H9 (cell line): ENCODE results near the gene ANO3. TPM values are rescaled to one million over a fixed set of nuclear protein-coding genes. Genes with fewer than 3 reads are reported as not detected.

Source experiments
- DNase-seq: peaks from one replicate; pipeline ENCODE4 v3.0.0-alpha.2; 2017
- H2AFZ ChIP-seq: one replicate; pipeline ENCODE4 v1.6.1; 2013; ENCODE audit warnings: mild to moderate bottlenecking, low read length, control low read depth, moderate library complexity
- H2AK5ac ChIP-seq: 2 replicates; pipeline ENCODE4 v1.6.1; 2013; ENCODE audit warnings: low read length, control low read depth, mixed read lengths; ENCODE audit not compliant: insufficient read length
- H2BK120ac ChIP-seq: one replicate; pipeline ENCODE4 v1.6.1; 2013; ENCODE audit warnings: low read depth, mild to moderate bottlenecking, low read length, control low read depth, inconsistent platforms; ENCODE audit not compliant: poor library complexity, severe bottlenecking
- H2BK12ac ChIP-seq: 2 replicates; pipeline ENCODE4 v1.6.1; 2013; ENCODE audit warnings: low read length, control low read depth, mixed read lengths, low read depth; ENCODE audit not compliant: insufficient read length
- H2BK15ac ChIP-seq: 2 replicates; pipeline ENCODE4 v1.6.1; 2013; ENCODE audit warnings: low read depth, low read length, control low read depth
- H2BK20ac ChIP-seq: one replicate; pipeline ENCODE4 v1.6.1; 2013; ENCODE audit warnings: low read depth, mild to moderate bottlenecking, low read length, control low read depth, inconsistent platforms; ENCODE audit not compliant: poor library complexity, severe bottlenecking
- H2BK5ac ChIP-seq: 2 replicates; pipeline ENCODE4 v1.6.1; 2013; ENCODE audit warnings: low read length, control low read depth, mixed read lengths; ENCODE audit not compliant: insufficient read length
- H3K14ac ChIP-seq: 2 replicates; pipeline ENCODE4 v1.6.1; 2013; ENCODE audit warnings: low read length, control low read depth; ENCODE audit not compliant: insufficient read depth
- H3K18ac ChIP-seq: 2 replicates; pipeline ENCODE4 v1.6.1; 2013; ENCODE audit warnings: low read depth, mild to moderate bottlenecking, mixed read lengths, low read length, control low read depth; ENCODE audit not compliant: insufficient read length
- H3K23ac ChIP-seq: 2 replicates; pipeline ENCODE4 v1.6.1; 2013; ENCODE audit warnings: low read length, control low read depth, mixed read lengths, low read depth; ENCODE audit not compliant: insufficient read length
- H3K23me2 ChIP-seq: 2 replicates; pipeline ENCODE4 v1.6.1; 2013; ENCODE audit warnings: low read depth, mild to moderate bottlenecking, mixed read lengths, low read length, control low read depth; ENCODE audit not compliant: insufficient read length, poor library complexity, severe bottlenecking
- H3K27ac ChIP-seq: 2 replicates; pipeline ENCODE4 v1.5.1; 2013; ENCODE audit warnings: low read length, control low read depth, mixed read lengths, low read depth; ENCODE audit not compliant: insufficient read length
- H3K27me3 ChIP-seq: 2 replicates; pipeline ENCODE4 v1.6.1; 2013; ENCODE audit warnings: low read length, control low read depth, inconsistent platforms; ENCODE audit not compliant: insufficient read depth
- H3K4ac ChIP-seq: 2 replicates; pipeline ENCODE4 v1.6.1; 2013; ENCODE audit warnings: low read depth, mild to moderate bottlenecking, control low read depth, inconsistent platforms, low read length, moderate library complexity
- H3K4me1 ChIP-seq: 2 replicates; pipeline ENCODE4 v1.6.1; 2013; ENCODE audit warnings: low read length, control low read depth, inconsistent platforms; ENCODE audit not compliant: insufficient read depth
- H3K4me2 ChIP-seq: 2 replicates; pipeline ENCODE4 v1.6.1; 2013; ENCODE audit warnings: low read length, control low read depth, mixed read lengths; ENCODE audit not compliant: insufficient read length, insufficient read depth
- H3K56ac ChIP-seq: 2 replicates; pipeline ENCODE4 v1.6.1; 2013; ENCODE audit warnings: low read depth, mild to moderate bottlenecking, mixed read lengths, low read length, control low read depth; ENCODE audit not compliant: insufficient read length
- H3K79me1 ChIP-seq: 2 replicates; pipeline ENCODE4 v1.6.1; 2013; ENCODE audit warnings: low read depth, mild to moderate bottlenecking, moderate library complexity, low read length, control low read depth, inconsistent platforms; ENCODE audit not compliant: insufficient read depth, poor library complexity, severe bottlenecking
- H3K79me2 ChIP-seq: 2 replicates; pipeline ENCODE4 v1.6.1; 2013; ENCODE audit warnings: low read length, control low read depth, inconsistent platforms; ENCODE audit not compliant: insufficient read depth
- H3K9ac ChIP-seq: 2 replicates; pipeline ENCODE4 v1.6.1; 2013; ENCODE audit warnings: low read length, control low read depth, mixed read lengths; ENCODE audit not compliant: insufficient read length; ENCODE audit errors: extremely low read depth
- H3K9me3 ChIP-seq: one replicate; pipeline ENCODE4 v1.6.1; 2013; ENCODE audit warnings: low read depth, low read length, inconsistent platforms; ENCODE audit not compliant: control insufficient read depth
- H3T11ph ChIP-seq: one replicate; pipeline ENCODE4 v1.6.1; 2013; ENCODE audit warnings: mild to moderate bottlenecking, low read length, control low read depth, inconsistent platforms
- H4K20me1 ChIP-seq: one replicate; pipeline ENCODE4 v1.6.1; 2013; ENCODE audit not compliant: control insufficient read depth, insufficient read length, insufficient read depth
- H4K5ac ChIP-seq: 2 replicates; pipeline ENCODE4 v1.6.1; 2013; ENCODE audit warnings: low read depth, mild to moderate bottlenecking, mixed read lengths, low read length, control low read depth; ENCODE audit not compliant: insufficient read length
- H4K8ac ChIP-seq: replicated peaks from 2 replicates; pipeline ENCODE4 v1.6.1; 2013; ENCODE audit warnings: low read length, control low read depth, mixed read lengths, low read depth; ENCODE audit not compliant: insufficient read length
- H4K91ac ChIP-seq: 2 replicates; pipeline ENCODE4 v1.6.1; 2013; ENCODE audit warnings: low read depth, mild to moderate bottlenecking, moderate library complexity, mixed read lengths, low read length, control low read depth; ENCODE audit not compliant: insufficient read length
- H3K27ac Mint-ChIP-seq, 3 experiments: 2 replicates in 2 of 3; 3 replicates in 1 of 3; pipeline ENCODE4 v1.8.0; 2020 to 2021; ENCODE audit warnings: mixed read lengths in 3 of 3, mild to moderate bottlenecking in 1 of 3, moderate library complexity in 1 of 3
- H3K27me3 Mint-ChIP-seq: 2 replicates; pipeline ENCODE4 v1.8.0; 2021; ENCODE audit warnings: low read depth, mild to moderate bottlenecking, moderate library complexity, mixed read lengths
- H3K36me3 Mint-ChIP-seq, 3 experiments: 2 replicates in 2 of 3; 3 replicates in 1 of 3; pipeline ENCODE4 v1.8.0; 2020 to 2021; ENCODE audit warnings: low read depth in 3 of 3, mixed read lengths in 3 of 3; ENCODE audit not compliant: insufficient read depth in 1 of 3
- H3K4me1 Mint-ChIP-seq, 2 experiments: 2 replicates each; pipeline ENCODE4 v1.8.0; 2020; ENCODE audit warnings: mixed read lengths in 2 of 2
- H3K4me3 Mint-ChIP-seq, 2 experiments: 2 replicates in 1 of 2; 3 replicates in 1 of 2; pipeline ENCODE4 v1.8.0; 2020 to 2021; ENCODE audit warnings: mild to moderate bottlenecking in 2 of 2, mixed read lengths in 2 of 2, moderate library complexity in 1 of 2
- H3K9me3 Mint-ChIP-seq, 2 experiments: 2 replicates in 1 of 2; 3 replicates in 1 of 2; pipeline ENCODE4 v1.8.0; 2020; ENCODE audit warnings: mild to moderate bottlenecking in 2 of 2, mixed read lengths in 2 of 2, moderate library complexity in 1 of 2
- WGBS: extraction: QIAGEN DNeasy Blood & Tissue Kit; methylation state at CpG from one replicate; pipeline ENCODE4 v1.1.7; 2013; ENCODE audit warnings: missing lambda C conversion rate, low lambda C conversion rate, mixed read lengths; ENCODE audit not compliant: insufficient read length; ENCODE audit errors: extremely low coverage; 5-methylcytosine and 5-hydroxymethylcytosine counted together
- total RNA-seq: library from RNA; stranded (reverse); gene quantifications from 2 replicates; pipeline ENCODE4 v1.2.1, GENCODE V29; 2021
- TF ChIP-seq, protein P1 (sequence below): fragments of 200-600 bp; sonication (generic); conservative IDR thresholded peaks from 3 replicates; pipeline ENCODE4 v1.8.0; 2021; ENCODE audit warnings: antibody characterized with exemption, mild to moderate bottlenecking

ANO3 gene
- total RNA-seq, 1 experiment from 2014 or later, result not detected

GRCh38 chr11:26478710-26479109 lies 146.8 kb downstream of the ANO3 start:
- no peak overlapping the region for H4K5ac ChIP-seq
- H3K4me3 Mint-ChIP-seq, result no peak overlapping the region
- H3K18ac ChIP-seq, result no peak overlapping the region
- H4K8ac ChIP-seq, result no peak overlapping the region
- H3K4me2 ChIP-seq, result no peak overlapping the region
- no peak overlapping the region for H2BK12ac ChIP-seq
- H3K4ac ChIP-seq, result no peak overlapping the region
- no peak overlapping the region for H2BK20ac ChIP-seq
- no peaks in the 10 kb centered on the region for H3K23me2 ChIP-seq
- no peak overlapping the region for H3K14ac ChIP-seq
- no peak for DNase-seq
- H2AK5ac ChIP-seq, result no peak overlapping the region
- H3K79me1 ChIP-seq, result no peaks in the 10 kb centered on the region
- WGBS, result no CpG with 5 or more reads among the region's 2 CpGs
- no peak overlapping the region for H3T11ph ChIP-seq
- no peak overlapping the region for H3K27ac ChIP-seq
- H3K27ac Mint-ChIP-seq, result no peak overlapping the region
- no peak overlapping the region for H4K91ac ChIP-seq
- H3K23ac ChIP-seq, result no peak overlapping the region
- H2BK120ac ChIP-seq, result no peak overlapping the region
- no peak overlapping the region for H2BK15ac ChIP-seq
- TF ChIP-seq, protein P1, sequence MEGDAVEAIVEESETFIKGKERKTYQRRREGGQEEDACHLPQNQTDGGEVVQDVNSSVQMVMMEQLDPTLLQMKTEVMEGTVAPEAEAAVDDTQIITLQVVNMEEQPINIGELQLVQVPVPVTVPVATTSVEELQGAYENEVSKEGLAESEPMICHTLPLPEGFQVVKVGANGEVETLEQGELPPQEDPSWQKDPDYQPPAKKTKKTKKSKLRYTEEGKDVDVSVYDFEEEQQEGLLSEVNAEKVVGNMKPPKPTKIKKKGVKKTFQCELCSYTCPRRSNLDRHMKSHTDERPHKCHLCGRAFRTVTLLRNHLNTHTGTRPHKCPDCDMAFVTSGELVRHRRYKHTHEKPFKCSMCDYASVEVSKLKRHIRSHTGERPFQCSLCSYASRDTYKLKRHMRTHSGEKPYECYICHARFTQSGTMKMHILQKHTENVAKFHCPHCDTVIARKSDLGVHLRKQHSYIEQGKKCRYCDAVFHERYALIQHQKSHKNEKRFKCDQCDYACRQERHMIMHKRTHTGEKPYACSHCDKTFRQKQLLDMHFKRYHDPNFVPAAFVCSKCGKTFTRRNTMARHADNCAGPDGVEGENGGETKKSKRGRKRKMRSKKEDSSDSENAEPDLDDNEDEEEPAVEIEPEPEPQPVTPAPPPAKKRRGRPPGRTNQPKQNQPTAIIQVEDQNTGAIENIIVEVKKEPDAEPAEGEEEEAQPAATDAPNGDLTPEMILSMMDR, result no peak
- no peak overlapping the region for H3K9ac ChIP-seq
- no peak overlapping the region for H3K56ac ChIP-seq
- peaks cover 0 to 4% (median 0%) of the 10 kb centered on the region in 3 experiments; a peak in 2 of 7 replicates for H3K36me3 Mint-ChIP-seq
- H3K4me1 ChIP-seq, result no peaks in the 10 kb centered on the region
- peaks cover 0 to 4% of the 10 kb centered on the region in 2 experiments; a peak in 2 of 5 replicates for H3K9me3 Mint-ChIP-seq
- H3K27me3 ChIP-seq, result no peaks in the 10 kb centered on the region
- no peak overlapping the region for H2BK5ac ChIP-seq
- H3K79me2 ChIP-seq, result no peaks in the 10 kb centered on the region
- no peak overlapping the region for H2AFZ ChIP-seq
- no peaks in the 10 kb centered on the region for H4K20me1 ChIP-seq
- no peaks in the 10 kb centered on the region for H3K4me1 Mint-ChIP-seq
- no peaks in the 10 kb centered on the region for H3K27me3 Mint-ChIP-seq
- no peaks in the 10 kb centered on the region for H3K9me3 ChIP-seq
